Measurements from ENCODE around the gene PNO1.

PNO1 gene

GRCh38 chr2:68196120-68196716 lies 38.5 kb downstream of the PNO1 start:
- DNase-seq, result no peak

DNA sequence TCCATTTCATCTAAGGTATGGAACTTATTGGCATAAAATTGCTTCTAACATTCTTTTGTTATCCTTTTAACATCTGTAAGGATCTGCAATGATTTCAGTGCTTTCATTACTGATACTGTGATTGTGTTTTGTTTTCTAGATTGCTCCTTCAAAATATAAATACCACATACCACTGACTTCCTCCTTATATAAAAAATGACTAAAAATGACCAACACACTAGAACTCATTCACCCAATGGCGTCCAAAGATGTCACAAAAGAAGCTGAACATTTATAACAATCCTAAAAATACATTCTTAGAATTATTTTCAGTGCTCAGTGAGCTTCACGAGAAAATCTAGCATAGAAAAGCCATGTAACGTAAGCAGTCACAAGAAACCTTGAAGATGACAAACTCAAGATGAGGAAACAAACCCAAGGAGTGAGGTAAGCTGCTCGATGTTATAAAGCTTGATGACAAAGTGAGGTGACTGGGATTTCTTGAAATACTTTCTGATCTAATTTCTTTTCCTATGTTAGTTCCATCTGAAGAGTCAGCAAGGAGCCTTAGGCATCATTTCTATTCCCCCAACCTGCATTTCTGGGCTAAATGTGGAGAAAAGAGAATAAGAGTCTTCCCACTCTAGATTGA lies 42.6 kb downstream of the PNO1 start:
- DNase-seq, result no peak

DNA sequence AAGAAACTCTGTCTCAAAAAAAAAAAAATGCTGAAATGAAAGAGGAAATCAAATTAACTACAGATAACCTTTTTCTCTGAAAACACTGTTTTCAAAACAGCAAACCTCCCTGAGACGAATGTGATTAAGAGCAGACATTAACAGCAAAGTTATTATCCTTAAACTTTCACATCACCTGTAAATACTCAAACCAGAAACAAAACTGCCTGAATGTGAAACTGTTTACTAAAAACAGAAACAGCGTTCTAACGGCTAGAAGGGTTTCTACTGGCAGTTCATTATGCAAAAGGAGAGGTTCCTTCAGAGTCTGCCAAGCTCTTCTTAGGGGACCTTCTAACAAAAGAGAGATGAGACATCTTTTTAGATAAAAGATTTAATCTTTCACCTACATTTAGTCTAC lies 45.9 kb downstream of the PNO1 start:
- DNase-seq, result no peak

GRCh38 chr2:68206793-68207192 lies 49.1 kb downstream of the PNO1 start:
- DNase-seq, result no peak

GRCh38 chr2:68214381-68214780 lies 56.7 kb downstream of the PNO1 start:
- no peak for DNase-seq

DNA sequence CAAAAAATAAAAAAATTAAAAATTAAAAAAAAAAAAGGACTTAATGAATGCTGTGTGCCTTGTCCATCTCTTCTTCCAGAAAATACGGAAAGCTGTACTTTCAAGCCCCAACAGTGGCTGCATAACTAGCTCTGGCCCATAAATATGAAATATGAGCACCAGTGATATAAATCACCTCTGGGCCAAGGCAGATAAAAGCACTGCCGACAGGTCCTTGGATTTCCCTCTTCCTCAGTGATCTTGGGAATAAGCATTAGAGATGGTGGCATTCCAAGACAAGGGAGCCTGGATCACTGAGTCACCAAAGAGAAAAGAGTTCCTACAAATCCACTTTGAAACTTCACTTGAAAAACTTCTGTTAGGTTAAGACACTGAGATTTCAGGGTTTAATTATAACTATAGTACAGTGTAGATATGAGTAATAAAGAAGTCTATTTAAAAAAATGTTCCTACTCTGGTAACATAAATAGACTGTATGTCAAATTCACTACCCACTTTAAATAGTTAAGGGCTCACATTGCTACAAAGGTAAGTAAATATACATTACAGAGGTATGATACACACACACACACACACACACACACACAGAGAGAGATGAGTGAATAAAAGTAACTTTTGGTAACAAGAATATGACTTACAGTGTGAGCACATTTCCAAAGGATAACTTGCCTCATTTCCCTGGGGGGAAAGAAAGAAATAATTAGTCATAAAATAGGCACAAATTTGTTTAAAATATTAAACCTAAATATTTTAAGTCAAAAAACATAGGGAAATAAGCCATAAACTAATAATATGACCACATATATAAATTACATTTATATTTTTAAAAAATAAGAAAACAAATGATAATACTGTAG lies 59.0 kb downstream of the PNO1 start:
- no peak for DNase-seq

- no peak for DNase-seq
Measured at GRCh38 chr2:68217729-68218128, 60.0 kb downstream of the PNO1 start.

DNA sequence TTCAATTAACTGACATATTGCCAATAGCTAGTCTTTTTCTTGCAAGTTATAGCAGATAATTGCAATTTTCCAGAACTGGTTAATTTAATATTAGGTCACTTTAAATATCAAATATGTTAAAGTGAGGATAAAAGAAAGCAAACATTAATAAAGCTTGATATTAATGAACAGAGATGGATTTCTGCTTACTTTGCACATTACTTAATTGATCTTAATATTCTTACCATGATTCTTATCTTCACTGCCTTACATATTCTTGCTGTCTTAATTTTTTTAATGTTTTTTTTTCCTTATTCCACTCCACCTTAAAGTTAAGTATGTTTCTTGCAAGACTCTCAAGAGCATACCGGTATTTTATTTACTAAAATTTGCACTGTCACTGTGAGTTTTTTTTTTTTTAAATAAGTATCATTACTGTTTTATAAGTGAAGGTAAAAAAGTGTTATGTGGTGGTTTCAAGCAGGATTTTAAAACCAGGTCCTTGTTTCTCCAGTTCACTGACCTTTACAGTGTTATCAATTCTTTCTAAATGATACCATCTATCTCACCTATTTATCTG lies 60.7 kb downstream of the PNO1 start:
- no peak for DNase-seq

GRCh38 chr2:68222287-68222686 lies 64.6 kb downstream of the PNO1 start:
- DNase-seq, result no peak

- DNase-seq, result no peak
Measured at GRCh38 chr2:68223419-68223818, 65.7 kb downstream of the PNO1 start.

DNA sequence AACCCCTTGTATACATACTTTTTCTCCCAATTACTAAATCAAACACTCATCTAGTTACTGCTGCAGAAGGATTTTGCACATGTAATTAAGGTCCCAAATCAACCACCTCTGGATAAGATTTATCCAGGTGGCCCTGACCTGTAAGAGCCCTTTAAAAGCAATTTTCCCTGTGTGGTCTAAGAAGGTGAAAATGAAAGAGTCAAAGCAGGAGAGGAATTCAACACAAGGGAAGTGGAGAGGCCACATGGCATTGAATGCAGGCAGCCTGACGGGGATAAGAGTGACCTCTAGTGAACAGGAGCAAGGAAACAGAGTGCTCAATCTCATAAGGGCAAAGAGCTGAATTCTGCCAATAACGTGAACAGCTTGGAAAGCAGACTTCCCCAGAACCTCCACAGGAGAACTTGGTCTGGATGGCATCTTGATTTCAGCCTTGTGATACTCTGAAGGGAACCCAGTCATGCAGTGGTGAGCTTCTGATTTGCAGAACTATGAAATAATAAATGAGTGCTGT lies 67.5 kb downstream of the PNO1 start:
- DNase-seq, result no peak

All from NCI-H187 treated with DMSO at 0.1 percent for 48 hours (cell line).